ENCODE data around the gene SYP.

DNA sequence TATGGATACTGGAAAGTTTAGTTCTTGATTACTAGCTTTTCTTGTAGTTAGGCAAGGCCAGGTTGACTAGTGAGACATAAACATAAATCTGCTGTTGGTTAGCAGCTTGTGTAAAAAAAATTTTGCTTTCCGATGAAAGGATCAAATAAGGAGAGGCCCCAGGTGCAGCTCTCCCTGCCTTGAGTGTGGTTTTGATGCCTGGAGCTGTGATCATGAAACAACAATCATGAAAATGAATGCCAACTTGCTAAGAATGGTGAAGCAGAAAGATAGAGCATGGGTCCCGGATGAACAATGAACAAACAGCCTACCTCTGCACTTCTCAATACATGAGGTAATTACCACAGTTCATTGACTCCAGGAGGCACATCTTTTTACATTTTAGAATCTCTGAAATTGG is 14.4 kb upstream of the SYP start:
- TF ChIP-seq, protein P1, sequence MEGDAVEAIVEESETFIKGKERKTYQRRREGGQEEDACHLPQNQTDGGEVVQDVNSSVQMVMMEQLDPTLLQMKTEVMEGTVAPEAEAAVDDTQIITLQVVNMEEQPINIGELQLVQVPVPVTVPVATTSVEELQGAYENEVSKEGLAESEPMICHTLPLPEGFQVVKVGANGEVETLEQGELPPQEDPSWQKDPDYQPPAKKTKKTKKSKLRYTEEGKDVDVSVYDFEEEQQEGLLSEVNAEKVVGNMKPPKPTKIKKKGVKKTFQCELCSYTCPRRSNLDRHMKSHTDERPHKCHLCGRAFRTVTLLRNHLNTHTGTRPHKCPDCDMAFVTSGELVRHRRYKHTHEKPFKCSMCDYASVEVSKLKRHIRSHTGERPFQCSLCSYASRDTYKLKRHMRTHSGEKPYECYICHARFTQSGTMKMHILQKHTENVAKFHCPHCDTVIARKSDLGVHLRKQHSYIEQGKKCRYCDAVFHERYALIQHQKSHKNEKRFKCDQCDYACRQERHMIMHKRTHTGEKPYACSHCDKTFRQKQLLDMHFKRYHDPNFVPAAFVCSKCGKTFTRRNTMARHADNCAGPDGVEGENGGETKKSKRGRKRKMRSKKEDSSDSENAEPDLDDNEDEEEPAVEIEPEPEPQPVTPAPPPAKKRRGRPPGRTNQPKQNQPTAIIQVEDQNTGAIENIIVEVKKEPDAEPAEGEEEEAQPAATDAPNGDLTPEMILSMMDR (IDR thresholded peaks at IDR 0.05) = no peak
- TF ChIP-seq EP300 (IDR thresholded peaks at IDR 0.05) (no peak), POLR2A (IDR thresholded peaks at IDR 0.05) (no peak)

All from suprapubic skin (tissue), 3 donors.